ENCODE results near the gene SMAD2.

Gene SMAD2

DNA sequence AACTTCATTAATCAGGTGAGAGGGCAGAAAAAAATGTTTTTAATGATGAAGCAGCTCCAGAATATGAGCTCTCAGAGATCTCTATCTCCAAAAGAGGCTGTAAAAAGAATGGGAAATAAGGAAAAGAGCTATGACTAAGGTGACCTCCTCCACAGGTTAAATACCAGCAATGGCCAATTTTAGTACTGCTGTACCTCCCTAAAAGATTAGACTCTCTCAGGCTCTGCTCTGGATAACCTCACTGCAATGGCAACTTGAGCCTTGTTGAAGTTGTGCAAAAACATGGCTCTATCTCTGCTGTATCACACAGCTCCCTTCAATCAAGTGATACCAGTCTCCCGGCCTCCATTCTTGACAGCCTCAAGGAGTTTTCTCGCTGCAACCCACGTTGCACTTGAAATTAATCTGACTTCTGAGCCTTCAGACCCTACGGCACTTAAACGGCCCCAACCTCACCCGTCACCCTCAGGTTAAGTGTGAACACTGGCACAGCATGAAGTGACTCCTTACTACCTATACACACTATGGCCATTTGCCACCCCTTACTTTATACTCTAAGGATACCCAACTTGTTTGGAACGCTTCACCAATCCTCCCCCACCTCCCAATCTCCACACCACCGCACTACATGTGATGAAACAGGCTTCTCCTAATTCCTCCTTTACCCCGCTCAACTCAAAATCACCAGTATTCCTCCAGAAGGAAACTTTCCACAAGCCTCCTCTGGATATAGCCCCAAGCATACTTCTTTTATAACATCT is 36.3 kb downstream of the SMAD2 start:
- peak; percentile 6 for DNase-seq (ENCODE audit: extremely low spot score)
- POLR2A ChIA-PET: no interaction called here
- CTCF ChIA-PET: no interaction called here
- TF ChIP-seq L3MBTL2 (conservative IDR thresholded peaks at IDR 0.05) (no peak), ELF4 (IDR thresholded peaks at IDR 0.05) (no peak), SUZ12 (IDR thresholded peaks at IDR 0.05) (no peak), BHLHE40 (IDR thresholded peaks at IDR 0.05; ENCODE audit: borderline replicate concordance) (no peak), FOXA1 (IDR thresholded peaks at IDR 0.05) (no peak), LEF1 (IDR thresholded peaks at IDR 0.05; ENCODE audit: borderline replicate concordance) (no peak), ZNF384 (IDR thresholded peaks at IDR 0.05) (no peak)

DNA sequence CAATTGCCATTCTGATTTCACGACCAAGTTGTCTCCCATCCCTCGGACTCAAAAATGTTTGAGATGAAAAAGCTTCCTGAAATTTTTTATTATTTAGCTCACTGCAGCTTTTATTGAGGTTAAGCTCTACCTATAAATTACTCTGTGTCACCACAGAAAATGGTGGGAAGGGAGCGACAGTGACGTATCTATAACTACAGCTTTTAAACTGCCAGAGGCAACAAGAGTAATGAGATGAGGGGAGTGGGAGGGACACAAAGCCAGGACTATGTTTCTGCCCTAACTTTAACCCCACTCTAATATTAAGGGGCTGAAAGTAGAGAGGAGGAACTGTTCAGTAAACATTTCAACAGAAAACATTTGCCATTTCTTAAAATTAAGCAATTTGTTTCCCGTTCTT is 37.4 kb downstream of the SMAD2 start:
- TF ChIP-seq CTBP1 (IDR thresholded peaks at IDR 0.05; ENCODE audit: borderline replicate concordance) (no peak), BHLHE40 (IDR thresholded peaks at IDR 0.05; ENCODE audit: borderline replicate concordance) (no peak), HDGF (IDR thresholded peaks at IDR 0.05; ENCODE audit: borderline replicate concordance) (no peak), SP1 (IDR thresholded peaks at IDR 0.05) (no peak), FOXA1 (IDR thresholded peaks at IDR 0.05) (no peak), ZNF384 (IDR thresholded peaks at IDR 0.05) (no peak), NFRKB (IDR thresholded peaks at IDR 0.05) (no peak)
- TF ChIP-seq, protein P1, sequence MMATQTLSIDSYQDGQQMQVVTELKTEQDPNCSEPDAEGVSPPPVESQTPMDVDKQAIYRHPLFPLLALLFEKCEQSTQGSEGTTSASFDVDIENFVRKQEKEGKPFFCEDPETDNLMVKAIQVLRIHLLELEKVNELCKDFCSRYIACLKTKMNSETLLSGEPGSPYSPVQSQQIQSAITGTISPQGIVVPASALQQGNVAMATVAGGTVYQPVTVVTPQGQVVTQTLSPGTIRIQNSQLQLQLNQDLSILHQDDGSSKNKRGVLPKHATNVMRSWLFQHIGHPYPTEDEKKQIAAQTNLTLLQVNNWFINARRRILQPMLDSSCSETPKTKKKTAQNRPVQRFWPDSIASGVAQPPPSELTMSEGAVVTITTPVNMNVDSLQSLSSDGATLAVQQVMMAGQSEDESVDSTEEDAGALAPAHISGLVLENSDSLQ (IDR thresholded peaks at IDR 0.05): peak; percentile 97
- CTCF ChIA-PET: interaction anchor here (0.7 kb wide), 1 partner anchor 9 kb away, joined by 3 read pairs; no protein-coding TSS in a partner anchor
- peak; percentile 20 for DNase-seq (ENCODE audit: extremely low spot score)
- POLR2A ChIA-PET: interaction anchor here (0.7 kb wide), 1 partner anchor 743 kb away, joined by 3 read pairs; the partner anchor contains the start of gene HDHD2

DNA sequence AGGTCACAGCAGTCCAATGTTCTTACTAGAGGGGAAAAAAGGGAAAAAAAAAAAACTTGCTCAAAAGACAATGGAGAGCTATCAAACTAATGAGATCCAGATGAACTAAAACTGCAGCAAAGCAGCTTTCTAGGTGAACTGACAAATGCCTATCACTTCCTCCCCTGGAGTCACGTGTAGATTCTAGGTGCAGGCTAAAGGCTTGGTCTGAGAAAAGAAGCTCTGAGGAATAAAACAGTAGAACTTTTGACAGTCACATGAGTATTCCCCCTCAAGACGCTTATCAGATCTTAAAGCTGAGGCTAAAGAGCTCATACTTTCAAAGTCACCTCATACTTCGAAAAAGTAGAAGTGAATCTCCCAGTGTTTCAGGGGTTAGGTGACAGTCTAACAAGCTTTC is 42.3 kb downstream of the SMAD2 start:
- TF ChIP-seq LEF1 (IDR thresholded peaks at IDR 0.05; ENCODE audit: borderline replicate concordance): no peak
- TF ChIP-seq, protein P1 (IDR thresholded peaks at IDR 0.05): no peak
- TF ChIP-seq CTBP1 (IDR thresholded peaks at IDR 0.05; ENCODE audit: borderline replicate concordance): no peak
- no peak for TF ChIP-seq ZNF384 (IDR thresholded peaks at IDR 0.05)
- TF ChIP-seq HDGF (IDR thresholded peaks at IDR 0.05; ENCODE audit: borderline replicate concordance): no peak
- TF ChIP-seq FOXA1 (IDR thresholded peaks at IDR 0.05): no peak
- no peak for TF ChIP-seq BHLHE40 (IDR thresholded peaks at IDR 0.05; ENCODE audit: borderline replicate concordance)
- TF ChIP-seq NFRKB (IDR thresholded peaks at IDR 0.05): no peak
- DNase-seq (ENCODE audit: extremely low spot score): no peak
- CTCF ChIA-PET: interaction anchor here (1.1 kb wide), 1 partner anchor 11 kb away, joined by 4 read pairs; no protein-coding TSS in a partner anchor
- POLR2A ChIA-PET: no interaction called here

DNA sequence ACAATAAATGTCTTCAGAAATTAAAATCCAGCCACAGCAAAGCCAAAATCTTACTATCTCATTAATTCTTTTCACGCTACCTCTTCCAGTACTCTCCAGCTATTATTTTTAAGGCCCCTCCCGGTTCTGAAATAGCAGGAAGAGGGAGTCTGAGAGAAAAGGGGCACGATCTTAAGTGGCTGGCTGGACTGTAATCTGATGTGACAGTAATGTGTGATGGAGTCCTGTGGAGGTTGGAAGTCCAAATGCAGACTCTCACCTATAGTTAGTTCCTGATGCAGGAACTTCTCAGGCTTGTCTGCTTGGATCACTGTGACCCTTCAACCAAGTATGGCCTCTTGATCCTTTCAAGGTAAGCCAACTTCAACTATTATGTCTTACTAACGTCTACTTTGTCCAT is 43.2 kb downstream of the SMAD2 start:
- POLR2A ChIA-PET: no interaction called here
- TF ChIP-seq FOXA1 (IDR thresholded peaks at IDR 0.05) (no peak), FOXK2 (IDR thresholded peaks at IDR 0.05) (no peak), HDGF (IDR thresholded peaks at IDR 0.05; ENCODE audit: borderline replicate concordance) (no peak), TARDBP (IDR thresholded peaks at IDR 0.05) (no peak), SUZ12 (IDR thresholded peaks at IDR 0.05) (no peak), SP1 (IDR thresholded peaks at IDR 0.05) (no peak), LEF1 (IDR thresholded peaks at IDR 0.05; ENCODE audit: borderline replicate concordance) (no peak), L3MBTL2 (conservative IDR thresholded peaks at IDR 0.05) (no peak), FOXM1 (IDR thresholded peaks at IDR 0.05; ENCODE audit: borderline replicate concordance) (no peak), NFRKB (IDR thresholded peaks at IDR 0.05) (no peak)
- TF ChIP-seq, protein P1 (IDR thresholded peaks at IDR 0.05): no peak
- CTCF ChIA-PET: no interaction called here
- DNase-seq (ENCODE audit: extremely low spot score): no peak

DNA sequence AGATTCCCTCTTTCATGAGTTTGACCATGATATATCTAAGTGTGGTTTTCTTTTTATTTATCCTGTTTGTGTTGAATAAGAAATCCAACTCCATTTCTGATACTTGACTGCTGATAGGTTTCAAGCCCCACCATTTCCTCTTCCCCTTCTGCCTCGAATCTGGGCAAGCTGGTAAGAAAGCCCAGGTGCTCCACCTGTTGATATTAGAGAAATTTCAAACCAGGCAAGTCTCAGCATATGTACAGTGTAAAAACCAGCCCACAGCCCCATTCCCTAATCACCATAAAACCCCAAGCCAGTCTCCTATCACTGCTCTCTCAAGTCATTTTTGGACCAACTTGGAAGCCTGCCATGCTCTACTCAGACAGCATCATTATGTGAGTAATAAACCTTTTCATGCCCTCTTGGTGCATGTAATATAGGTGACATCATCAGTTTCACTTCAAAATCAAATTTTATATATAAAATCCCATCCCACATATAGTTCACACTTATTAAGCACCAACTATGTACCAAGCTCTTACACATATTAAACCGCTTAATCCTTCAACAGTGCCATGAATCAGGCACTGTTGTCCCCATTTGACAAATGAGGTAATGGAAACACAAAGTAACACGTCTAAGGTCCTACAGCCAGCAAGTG is 46.6 kb downstream of the SMAD2 start:
- no peak for DNase-seq (ENCODE audit: extremely low spot score)
- TF ChIP-seq, protein P1 (IDR thresholded peaks at IDR 0.05): peak; percentile 39
- TF ChIP-seq SUZ12 (IDR thresholded peaks at IDR 0.05): no peak
- no peak for TF ChIP-seq BHLHE40 (IDR thresholded peaks at IDR 0.05; ENCODE audit: borderline replicate concordance)
- no peak for TF ChIP-seq SP1 (IDR thresholded peaks at IDR 0.05)
- TF ChIP-seq ZNF384 (IDR thresholded peaks at IDR 0.05): no peak
- CTCF ChIA-PET: interaction anchor here (0.5 to 0.6 kb wide), 2 partner anchors 9 to 155 kb away, joined by 3 to 6 read pairs; no protein-coding TSS in a partner anchor
- POLR2A ChIA-PET: no interaction called here

DNA sequence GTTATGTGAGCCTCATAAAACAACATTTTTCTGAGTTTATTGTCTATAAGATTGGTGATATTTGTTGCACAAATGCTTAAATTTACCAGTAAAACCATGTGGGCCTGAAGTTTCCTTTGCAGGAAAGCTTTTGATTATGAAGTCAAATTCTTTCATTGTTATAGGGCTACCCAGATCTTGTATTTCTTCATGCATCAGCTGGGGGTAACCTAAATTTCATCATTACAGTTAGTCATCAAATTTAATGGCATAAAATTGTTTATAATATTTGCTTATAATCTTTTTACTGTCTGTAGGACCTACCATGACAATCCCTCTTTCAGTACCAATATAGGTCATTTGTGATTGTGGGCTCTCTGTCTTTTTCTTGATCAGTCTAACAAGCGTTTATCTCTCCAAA is 47.8 kb downstream of the SMAD2 start:
- TF ChIP-seq ARNT (IDR thresholded peaks at IDR 0.05) (no peak), BHLHE40 (IDR thresholded peaks at IDR 0.05; ENCODE audit: borderline replicate concordance) (no peak), CTBP1 (IDR thresholded peaks at IDR 0.05; ENCODE audit: borderline replicate concordance) (no peak), L3MBTL2 (conservative IDR thresholded peaks at IDR 0.05) (no peak), TARDBP (IDR thresholded peaks at IDR 0.05) (no peak), HDGF (IDR thresholded peaks at IDR 0.05; ENCODE audit: borderline replicate concordance) (no peak), ZNF384 (IDR thresholded peaks at IDR 0.05) (no peak), FOXA1 (IDR thresholded peaks at IDR 0.05) (no peak), FOXK2 (IDR thresholded peaks at IDR 0.05) (no peak), LEF1 (IDR thresholded peaks at IDR 0.05; ENCODE audit: borderline replicate concordance) (no peak), SP1 (IDR thresholded peaks at IDR 0.05) (no peak), SUZ12 (IDR thresholded peaks at IDR 0.05) (no peak), ELF4 (IDR thresholded peaks at IDR 0.05) (no peak), FOXM1 (IDR thresholded peaks at IDR 0.05; ENCODE audit: borderline replicate concordance) (no peak)
- TF ChIP-seq, protein P1 (IDR thresholded peaks at IDR 0.05): no peak
- CTCF ChIA-PET: no interaction called here
- DNase-seq (ENCODE audit: extremely low spot score): no peak
- POLR2A ChIA-PET: no interaction called here

All from HEK293T (cell line).